Measurements from ENCODE around the gene KLF1. TPM values are rescaled to one million over a fixed set of nuclear protein-coding genes. Genes with fewer than 3 reads are reported as not detected.
A peak's percentile ranks its signal among the peaks of the same experiment; 100 is the strongest.

Gene KLF1
- total RNA-seq, 6 donors from 2014 or later, result 0.17 to 0.89 (median 0.42) TPM; not detected in 2

DNA sequence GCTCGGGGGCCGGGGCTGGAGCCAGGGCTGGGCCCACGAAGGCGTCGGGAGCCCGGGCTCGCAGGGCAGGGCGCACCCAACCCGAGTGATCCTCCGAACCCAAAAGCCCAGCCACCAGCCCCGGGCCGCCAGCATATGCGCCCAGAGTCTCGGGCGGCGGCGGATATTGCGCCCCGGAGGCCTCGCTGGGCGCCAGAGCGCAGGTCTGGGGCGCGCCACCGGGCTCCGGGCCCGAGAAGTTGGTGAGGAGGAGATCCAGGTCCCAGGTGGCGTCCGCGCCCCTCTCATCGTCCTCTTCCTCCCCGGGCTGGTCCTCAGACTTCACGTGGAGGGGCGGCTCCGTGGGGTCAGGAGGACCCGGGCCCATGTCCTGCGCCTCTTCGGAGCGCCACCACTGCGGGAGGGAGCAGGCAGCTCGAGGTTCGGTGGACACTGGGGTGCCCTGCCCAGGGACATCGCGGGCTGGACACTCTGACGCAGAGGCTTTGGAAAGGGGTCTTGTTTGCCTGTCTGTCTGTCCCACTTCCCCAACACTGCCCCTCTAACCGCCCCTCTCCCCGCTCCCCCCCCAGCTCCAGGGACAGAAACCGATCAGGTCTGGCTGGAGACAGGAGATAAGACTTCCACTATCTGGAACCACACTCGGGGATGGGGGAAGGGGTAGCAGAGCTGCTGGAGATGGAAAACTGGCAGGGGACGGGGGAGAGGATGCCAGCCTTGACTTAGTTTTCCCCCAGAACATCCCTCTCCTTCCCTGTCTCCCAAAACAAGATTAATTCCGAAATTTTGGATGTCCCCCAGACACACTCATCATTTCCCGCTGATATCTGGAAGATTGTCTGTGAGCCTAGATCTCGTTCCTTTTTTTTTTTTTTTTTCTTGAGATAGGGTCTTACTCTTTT is 1.0 kb downstream of the KLF1 start:
- no peak for ATAC-seq (ENCODE audit: low FRiP score in 2 of 2)
- TF ChIP-seq POLR2AphosphoS5 (IDR thresholded peaks at IDR 0.05), result no peak
- peak in 1 of 6 experiments; percentile 3 for TF ChIP-seq CTCF (IDR thresholded peaks at IDR 0.05)
- DNase-seq, result no peak
- Histone ChIP-seq H3K4me1 (peaks cover 21 to 33% (median 23%) of the 10 kb centered on the region in 4 donors), H3K9me3 (peaks cover 0 to 8% (median 4%) of the 10 kb centered on the region in 4 donors), H3K27ac (peak overlapping the region in 2 of 4 donors; percentile 38 to 54), H3K4me3 (peak overlapping the region; percentile 28 to 57 (median 48)), H3K36me3 (no peaks in the 10 kb centered on the region), H3K27me3 (peaks cover 0 to 6% (median 2%) of the 10 kb centered on the region in 4 donors)
- 19 to 35% methylated on average over 4 to 13 of the region's 53 CpGs for WGBS, 2 donors

GRCh38 chr19:12884926-12885748 is 1.9 kb downstream of the KLF1 start:
- Histone ChIP-seq H3K27me3 (peaks cover 0 to 6% (median 2%) of the 10 kb centered on the region in 4 donors), H3K4me3 (peak overlapping the region; percentile 28 to 57 (median 48)), H3K27ac (peak overlapping the region in 3 of 4 donors; percentile 38 to 54 (median 40)), H3K4me1 (peaks cover 21 to 36% (median 25%) of the 10 kb centered on the region in 4 donors), H3K9me3 (peaks cover 0 to 8% (median 4%) of the 10 kb centered on the region in 4 donors), H3K36me3 (no peaks in the 10 kb centered on the region)
- TF ChIP-seq EP300 (IDR thresholded peaks at IDR 0.05), result no peak
- no peak for TF ChIP-seq POLR2AphosphoS5 (IDR thresholded peaks at IDR 0.05)
- peak; percentile 56 to 82 (median 70) for TF ChIP-seq CTCF (IDR thresholded peaks at IDR 0.05)
- ATAC-seq (ENCODE audit: low FRiP score in 2 of 2) (peak; percentile 62 to 81), DNase-seq (peak; percentile 93 to 98)
- 9% methylated on average over 53 of the region's 73 CpGs; no CpG with 5 or more reads in 1 of the 2 donors for WGBS, 2 donors

GRCh38 chr19:12884627-12884925 is 2.4 kb downstream of the KLF1 start:
- WGBS, 2 donors, result 69 to 75% methylated on average over 8 to 12 of the region's 12 CpGs
- Histone ChIP-seq H3K36me3 (no peaks in the 10 kb centered on the region), H3K27ac (peak overlapping the region in 3 of 4 donors; percentile 10 to 54 (median 40)), H3K4me3 (peak overlapping the region in 3 of 4 donors; percentile 43 to 57 (median 53)), H3K9me3 (peaks cover 0 to 8% (median 4%) of the 10 kb centered on the region in 4 donors), H3K27me3 (peaks cover 0 to 6% (median 2%) of the 10 kb centered on the region in 4 donors), H3K4me1 (peaks cover 21 to 38% (median 26%) of the 10 kb centered on the region in 4 donors)
- TF ChIP-seq POLR2A (IDR thresholded peaks at IDR 0.05) (no peak), POLR2AphosphoS5 (IDR thresholded peaks at IDR 0.05) (no peak), CTCF (IDR thresholded peaks at IDR 0.05) (no peak), EP300 (IDR thresholded peaks at IDR 0.05) (no peak)
- no peak for ATAC-seq (ENCODE audit: low FRiP score in 2 of 2)
- no peak for DNase-seq

DNA sequence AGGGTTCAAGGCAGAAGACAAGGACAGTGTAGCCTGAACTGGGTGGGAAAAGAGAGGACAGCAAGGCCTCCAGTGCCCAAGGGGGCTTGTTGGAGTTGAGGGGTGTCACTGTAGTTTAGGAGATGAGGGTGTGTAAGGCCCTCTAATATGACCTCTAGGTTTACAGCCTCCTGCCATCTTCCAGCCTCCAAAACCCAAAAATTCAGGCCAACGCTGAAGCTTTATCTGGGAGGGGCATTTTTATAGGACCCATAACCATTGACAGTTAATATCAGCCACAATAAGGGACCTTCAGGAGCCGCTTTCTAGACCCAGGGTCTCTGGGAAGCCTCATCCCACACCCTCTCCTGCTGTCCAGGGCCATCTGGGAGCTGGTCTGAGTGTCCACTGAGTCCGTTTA is 2.8 kb downstream of the KLF1 start:
- Histone ChIP-seq H3K27me3 (peaks cover 0 to 6% (median 2%) of the 10 kb centered on the region in 4 donors), H3K36me3 (no peaks in the 10 kb centered on the region), H3K27ac (peak overlapping the region in 1 of 4 donors; percentile 54), H3K4me1 (peaks cover 21 to 38% (median 27%) of the 10 kb centered on the region in 4 donors), H3K9me3 (peaks cover 0 to 8% (median 4%) of the 10 kb centered on the region in 4 donors), H3K4me3 (no peak overlapping the region)
- 70 to 93% methylated on average over 1 to 3 of the region's 3 CpGs for WGBS, 2 donors
- TF ChIP-seq CTCF (IDR thresholded peaks at IDR 0.05) (no peak), EP300 (IDR thresholded peaks at IDR 0.05) (no peak), POLR2AphosphoS5 (IDR thresholded peaks at IDR 0.05) (no peak), POLR2A (IDR thresholded peaks at IDR 0.05) (no peak)
- no peak for DNase-seq
- ATAC-seq (ENCODE audit: low FRiP score in 2 of 2), result no peak

Data from upper lobe of left lung (tissue), 6 donors.